Left renal pelvis (tissue), 4 donors: ENCODE measurements around the gene C19orf12. TPM values are rescaled to one million over a fixed set of nuclear protein-coding genes. Genes with fewer than 3 reads are reported as not detected.

Source experiments
- DNase-seq, 4 donors: peaks; one replicate each; pipeline ENCODE4 v3.0.0-alpha.2; 2013; ENCODE audit warnings: low read depth in 4 of 4, low spot score in 3 of 4
- polyA plus RNA-seq, 4 donors: library from polyadenylated mRNA; unstranded; fragments of 120-200 nt; gene quantifications; one replicate each; pipeline ENCODE4 v1.2.1, GENCODE V29; 2013; ENCODE audit not compliant: insufficient read length in 4 of 4

C19orf12 gene
- polyA plus RNA-seq, 4 donors: 22.4 to 29.3 (median 25.9) TPM

DNA sequence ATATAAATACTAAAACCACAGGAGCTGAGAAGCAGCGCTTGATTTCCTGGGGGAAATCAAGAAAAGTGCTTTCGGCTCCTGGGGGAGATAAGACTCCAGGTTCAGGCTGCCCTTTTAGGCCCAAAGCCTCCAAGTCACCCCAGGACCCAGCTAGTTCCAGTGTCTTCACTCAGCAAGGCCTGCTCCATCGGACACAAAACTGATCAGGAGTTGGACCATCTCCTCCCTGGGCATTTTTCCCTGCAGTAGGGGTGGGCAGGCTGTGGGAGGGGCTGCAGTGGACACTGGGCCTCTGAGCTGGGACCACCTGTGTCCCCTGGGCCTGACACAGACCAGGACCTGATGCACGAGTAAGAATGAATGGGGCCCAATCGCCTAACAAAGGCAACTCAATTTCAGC lies 15.2 kb downstream of the C19orf12 start:
- no peak for DNase-seq

DNA sequence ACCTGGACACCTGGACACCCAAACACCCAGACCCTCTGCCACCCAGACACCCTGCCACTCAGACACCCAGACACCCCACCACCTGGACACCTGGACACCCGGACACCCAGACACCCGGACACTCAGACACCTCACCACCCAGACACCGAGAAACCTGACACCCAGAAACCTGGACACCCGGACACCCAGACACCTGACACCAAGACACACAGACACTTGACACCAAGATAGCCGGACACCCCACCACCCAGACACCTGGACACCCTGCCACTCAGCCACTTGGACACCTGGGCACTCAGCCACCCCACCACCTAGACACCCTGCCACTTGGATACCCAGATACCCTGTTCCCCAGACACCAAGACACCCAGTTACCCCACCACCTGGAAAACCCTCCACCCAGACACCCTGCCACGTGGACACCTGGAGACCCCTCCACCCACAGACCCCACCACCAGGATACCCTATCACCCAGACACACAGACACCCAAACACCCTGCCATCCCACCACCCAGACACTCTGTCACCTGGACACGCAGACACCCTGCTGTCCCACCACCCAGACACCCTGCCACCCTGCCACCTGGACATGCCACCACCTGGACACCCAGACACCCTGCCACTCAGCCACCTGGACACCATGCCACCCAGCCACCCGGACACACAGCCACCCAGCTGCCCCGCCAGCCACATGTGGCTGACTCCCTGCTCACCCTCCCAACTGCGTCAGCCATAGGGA lies 17.4 kb downstream of the C19orf12 start:
- no peak for DNase-seq

GRCh38 chr19:29696565-29696846 lies 18.6 kb downstream of the C19orf12 start:
- no peak for DNase-seq

GRCh38 chr19:29695765-29696564 lies 19.1 kb downstream of the C19orf12 start:
- no peak for DNase-seq

- no peak for DNase-seq
These were observed 20.1 kb downstream of the C19orf12 start for GRCh38 chr19:29694669-29695627.

- no peak for DNase-seq
These were observed 20.9 kb downstream of the C19orf12 start for GRCh38 chr19:29694161-29694560.

DNA sequence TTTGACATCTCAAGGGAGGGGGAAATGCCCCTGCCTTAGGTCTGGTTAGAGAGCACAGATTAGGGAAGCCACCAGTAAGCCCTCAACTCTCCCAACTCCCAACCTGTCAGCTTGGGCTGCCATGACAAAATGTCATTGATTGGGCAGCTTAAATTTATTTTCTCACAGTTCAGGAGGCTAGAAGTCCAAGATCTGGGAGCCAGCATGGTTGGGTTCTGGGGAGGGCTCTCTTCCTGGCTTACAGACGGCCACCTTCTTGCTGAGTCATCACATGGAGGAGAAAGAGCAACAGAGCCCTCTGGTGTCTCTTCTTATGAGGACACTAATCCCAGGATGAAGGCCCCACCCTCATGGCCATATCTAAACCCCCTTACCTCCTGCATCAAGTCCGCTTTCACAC lies 24.2 kb downstream of the C19orf12 start:
- DNase-seq: no peak

GRCh38 chr19:29687897-29688728 lies 26.9 kb downstream of the C19orf12 start:
- no peak for DNase-seq

DNA sequence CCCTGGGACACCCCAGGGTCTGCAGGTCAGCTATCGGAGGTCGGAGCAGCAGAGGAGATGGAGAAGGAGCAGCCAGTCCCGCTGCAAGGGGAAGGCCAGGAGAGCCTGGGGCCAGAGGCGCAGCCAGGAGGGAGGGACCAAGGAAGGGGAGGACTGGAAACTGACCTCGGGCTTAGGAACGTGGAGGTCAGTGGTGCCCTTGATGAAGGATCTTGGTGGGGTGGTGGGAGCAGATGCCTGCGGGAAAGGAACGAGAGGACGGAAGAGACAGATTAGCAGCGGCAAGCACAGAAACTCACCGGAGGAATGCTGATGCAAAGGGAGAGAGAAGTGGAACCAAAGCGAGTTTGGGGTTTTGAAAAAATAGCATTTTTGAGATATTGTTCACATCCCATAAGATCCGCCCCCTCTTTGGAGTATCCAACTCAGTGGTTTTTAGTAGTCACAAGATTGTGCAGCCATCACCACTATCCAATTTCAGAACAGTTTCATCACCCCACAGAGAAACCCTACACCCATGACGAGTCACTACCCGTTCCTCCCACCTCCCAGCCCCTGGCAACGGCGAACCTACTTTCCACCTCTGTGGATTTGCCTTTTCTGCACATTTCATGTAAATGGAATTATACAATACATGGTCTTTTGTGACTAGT lies 27.7 kb downstream of the C19orf12 start:
- DNase-seq: no peak

DNA sequence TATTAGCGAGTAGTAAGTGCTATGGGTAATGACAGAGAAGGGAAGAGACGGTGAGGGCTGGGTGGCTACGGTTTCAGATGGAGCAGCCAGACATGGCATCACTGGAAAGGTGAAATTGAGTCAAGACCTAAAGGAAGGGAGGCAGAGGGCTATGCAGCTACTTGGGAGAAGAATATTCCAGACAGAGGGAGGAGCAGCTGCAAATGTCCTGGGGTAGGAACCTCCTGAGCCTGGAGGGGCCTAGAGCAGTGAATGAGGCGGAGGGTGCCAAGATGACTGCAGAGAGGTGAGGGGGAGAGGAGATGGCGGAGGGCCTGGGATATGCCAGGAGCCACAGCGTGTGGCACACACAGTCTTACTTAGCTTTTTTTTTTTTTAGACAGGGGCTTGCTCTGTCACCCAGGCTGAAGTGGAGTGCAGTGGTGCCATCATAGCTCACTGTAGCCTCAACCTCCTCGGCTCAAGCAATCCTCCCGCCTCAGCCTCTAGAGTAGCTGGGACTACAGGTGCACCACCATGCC lies 28.7 kb downstream of the C19orf12 start:
- DNase-seq: no peak

DNA sequence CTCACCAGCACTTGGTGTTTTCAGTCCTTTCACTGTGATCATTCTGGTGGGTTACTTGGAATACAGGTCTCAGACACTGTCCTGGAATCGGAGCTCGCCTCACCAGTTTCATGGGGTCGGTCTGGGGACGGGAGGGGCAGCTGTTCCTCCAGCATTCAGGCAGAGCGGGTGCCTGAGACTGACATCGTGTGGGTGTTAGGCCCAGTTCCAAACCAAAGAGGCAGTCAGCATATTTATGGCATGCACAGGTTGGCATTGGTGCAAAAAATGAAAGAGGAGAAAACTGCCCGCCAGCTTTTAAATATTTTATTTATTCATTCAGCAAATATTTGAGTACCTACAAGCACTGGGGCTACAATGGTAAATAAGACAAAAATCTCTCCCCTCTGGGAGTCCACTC lies 29.7 kb downstream of the C19orf12 start:
- DNase-seq: no peak

DNA sequence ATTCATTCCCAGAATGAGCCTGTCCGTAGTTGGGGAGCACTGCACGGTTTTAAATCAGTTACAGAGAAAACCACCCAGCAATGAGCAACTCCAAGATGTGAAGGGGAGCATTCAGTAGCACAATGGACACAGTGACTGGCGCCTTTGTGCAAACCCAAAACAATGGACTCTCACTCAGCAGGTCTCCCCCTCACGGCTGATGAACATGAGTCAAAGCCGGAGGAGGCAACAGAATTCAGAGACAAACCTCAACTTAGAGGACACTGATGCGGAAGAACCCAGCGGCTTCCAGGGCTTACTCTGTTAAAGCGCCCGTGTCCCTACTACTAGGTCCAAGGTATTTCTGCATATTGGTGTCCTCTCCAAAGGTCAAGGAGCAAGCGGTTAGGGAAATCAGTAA lies 32.1 kb downstream of the C19orf12 start:
- no peak for DNase-seq

DNA sequence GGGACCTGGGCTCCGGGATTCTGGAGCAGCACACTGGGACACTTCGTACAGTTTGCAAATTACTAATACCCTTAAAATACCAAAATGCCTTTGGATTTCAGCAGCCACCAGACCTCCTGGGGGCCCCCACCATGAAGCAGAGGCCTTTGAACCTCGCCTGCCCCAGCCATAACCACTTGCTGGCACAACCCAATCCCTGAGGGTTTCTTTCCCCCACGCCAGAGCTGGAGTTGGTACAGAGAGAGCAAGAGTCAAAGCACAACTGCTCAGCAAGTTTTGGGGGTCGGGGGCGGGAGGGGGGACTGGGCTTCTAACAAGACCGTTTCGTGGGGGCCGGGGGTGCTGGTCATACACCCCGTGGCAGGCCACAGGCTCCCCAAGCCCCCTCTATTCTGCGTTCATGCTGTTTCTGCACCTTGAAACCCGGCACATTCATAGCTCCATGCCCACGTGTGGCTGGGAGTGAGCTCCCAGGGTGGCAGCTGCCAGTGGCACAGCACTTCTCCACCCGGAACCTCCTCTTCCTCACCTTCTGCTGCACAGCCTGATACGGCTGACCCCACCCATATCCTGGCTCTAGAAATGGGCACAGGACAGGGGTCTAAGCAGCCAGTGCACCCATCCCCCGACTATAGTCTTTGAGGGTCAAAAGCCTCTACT lies 32.7 kb downstream of the C19orf12 start:
- DNase-seq: no peak

GRCh38 chr19:29681422-29682235 lies 33.4 kb downstream of the C19orf12 start:
- DNase-seq: no peak

GRCh38 chr19:29680937-29681336 lies 34.1 kb downstream of the C19orf12 start:
- no peak for DNase-seq

GRCh38 chr19:29680447-29680846 lies 34.6 kb downstream of the C19orf12 start:
- no peak for DNase-seq

DNA sequence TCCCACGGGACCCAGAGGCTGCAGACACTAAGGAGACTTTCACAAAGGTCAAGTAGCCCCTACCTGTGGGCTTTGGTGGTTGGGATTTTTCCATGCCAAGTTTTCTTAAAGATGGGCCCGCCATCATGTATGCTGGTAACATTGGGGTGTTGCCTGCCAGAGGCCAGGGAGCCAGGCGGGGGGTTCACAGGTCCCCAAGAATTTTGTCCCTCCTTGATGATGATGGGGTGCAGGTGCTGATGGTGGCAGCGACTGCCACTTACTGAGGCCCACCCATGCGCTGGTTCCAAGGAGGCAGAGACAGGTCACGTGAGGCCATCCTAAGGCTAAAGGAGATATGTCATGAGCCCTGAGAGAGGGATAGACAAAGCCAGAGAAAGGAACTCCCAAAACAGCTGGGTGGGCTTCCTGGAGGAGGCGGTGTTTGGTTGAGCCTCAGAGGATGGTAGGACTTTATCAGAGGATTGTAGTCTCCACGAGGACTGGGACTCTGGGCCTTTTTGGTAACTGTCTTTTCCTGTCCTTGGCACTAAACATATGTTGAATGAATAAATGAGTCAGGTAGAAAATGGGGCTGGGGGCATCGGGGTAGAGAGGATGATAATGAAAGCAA lies 35.4 kb downstream of the C19orf12 start:
- DNase-seq: no peak
